Measurements from ENCODE around the gene MEGF11.

DNA sequence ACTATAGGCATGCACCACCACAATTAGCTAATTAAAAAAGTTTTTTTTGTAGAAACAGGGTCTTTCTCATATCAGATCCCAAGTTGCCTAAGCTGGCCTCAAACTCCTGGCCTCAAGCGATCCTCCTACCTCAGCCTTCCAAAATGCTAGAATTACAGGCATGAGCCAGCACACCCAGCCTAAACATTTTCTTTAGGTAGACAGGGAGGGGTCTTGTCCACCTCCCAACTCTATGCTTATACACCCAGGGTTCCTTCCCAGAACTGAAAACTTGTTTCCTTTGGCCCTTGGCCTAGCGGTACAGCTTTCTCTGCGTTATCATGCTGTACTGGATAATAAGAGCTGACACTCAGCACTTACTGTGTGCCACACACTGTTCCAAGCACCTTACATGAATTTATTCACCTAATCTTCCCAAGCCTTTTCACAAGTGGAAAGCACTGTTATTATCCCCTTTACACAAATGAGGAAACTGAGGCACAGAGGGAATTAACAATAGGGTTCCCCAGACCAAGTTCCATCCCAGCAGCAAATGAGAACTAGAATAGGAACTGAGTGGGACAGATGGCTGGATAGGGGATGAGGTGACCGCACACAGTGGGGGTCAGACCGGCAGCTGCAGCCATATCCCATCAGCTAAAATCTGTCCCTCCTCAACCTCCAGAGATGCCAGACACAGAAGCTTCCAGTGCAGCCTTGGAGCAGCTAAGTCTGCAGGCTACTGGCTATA lies 150.8 kb downstream of the MEGF11 start:
- TF ChIP-seq CTCF (IDR thresholded peaks at IDR 0.05) = no peak
- TF ChIP-seq POLR2A (IDR thresholded peaks at IDR 0.05) = no peak
